HK-2 (cell line): ENCODE data around the gene PRF1.
"Not testable (repeated sequence)": the region's sequence is repeated elsewhere in the genome, so short reads cannot be mapped to it uniquely, and the experiment has no call there.

ENCODE experiments used
- DNase-seq: peaks from one replicate; pipeline ENCODE4 v3.0.0-alpha.2; 2018; ENCODE audit not compliant: unreplicated experiment

The PRF1 gene

DNA sequence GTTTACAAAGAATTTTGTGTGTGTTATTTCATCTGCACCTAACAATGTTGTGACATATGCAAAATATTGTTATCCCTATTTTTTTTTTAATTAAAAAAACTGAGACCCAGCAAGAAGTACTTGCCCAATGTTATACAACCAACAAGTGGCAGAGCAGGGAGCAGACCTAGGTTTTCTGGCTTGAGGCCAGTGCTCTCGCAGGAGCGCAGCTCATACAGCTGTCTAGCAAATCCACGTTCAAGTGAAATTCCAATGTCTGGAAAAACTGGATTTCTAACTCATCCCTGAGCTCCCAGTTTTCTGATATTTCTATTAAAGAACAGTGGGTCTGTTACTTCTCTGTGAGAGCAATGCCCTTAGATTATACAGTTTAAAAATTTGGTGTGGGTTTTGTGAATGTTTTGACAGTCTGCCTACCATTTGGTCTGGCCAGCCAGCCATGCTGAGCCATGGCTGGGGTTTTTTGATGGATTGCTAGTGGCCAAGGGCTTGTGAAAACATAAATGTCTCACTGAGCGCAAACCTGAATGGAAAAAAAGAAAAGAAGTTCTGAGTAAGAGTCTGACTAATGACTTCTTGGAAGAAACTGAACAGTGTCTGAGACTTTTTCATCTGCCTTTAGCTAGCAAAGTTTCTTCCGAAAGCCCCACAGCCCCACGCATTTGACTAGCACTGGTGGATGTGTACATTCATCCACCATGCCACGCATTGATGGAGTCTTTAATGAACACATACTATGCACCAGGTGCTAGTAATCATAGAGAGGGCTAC lies 15.4 kb upstream of the PRF1 start:
- DNase-seq, result no peak

DNA sequence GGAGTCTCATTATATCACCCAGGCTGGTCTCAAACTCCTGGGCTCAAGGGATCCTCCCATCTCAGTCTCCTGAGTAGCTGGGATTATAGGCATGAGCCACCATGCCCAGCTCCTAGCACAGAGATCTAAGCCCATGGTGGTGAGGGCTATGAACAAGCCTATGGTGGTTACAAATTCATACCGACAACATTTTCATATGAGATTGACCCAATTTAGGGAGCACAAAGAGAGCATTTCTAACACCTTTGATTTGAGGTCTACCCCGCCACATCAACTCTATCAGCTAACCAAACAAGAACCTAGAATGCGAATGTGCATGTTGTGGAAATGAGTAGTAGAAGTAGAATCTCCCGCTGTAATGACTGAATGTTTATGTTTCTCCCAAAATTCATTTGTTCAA lies 14.2 kb upstream of the PRF1 start:
- DNase-seq, result no peak

DNA sequence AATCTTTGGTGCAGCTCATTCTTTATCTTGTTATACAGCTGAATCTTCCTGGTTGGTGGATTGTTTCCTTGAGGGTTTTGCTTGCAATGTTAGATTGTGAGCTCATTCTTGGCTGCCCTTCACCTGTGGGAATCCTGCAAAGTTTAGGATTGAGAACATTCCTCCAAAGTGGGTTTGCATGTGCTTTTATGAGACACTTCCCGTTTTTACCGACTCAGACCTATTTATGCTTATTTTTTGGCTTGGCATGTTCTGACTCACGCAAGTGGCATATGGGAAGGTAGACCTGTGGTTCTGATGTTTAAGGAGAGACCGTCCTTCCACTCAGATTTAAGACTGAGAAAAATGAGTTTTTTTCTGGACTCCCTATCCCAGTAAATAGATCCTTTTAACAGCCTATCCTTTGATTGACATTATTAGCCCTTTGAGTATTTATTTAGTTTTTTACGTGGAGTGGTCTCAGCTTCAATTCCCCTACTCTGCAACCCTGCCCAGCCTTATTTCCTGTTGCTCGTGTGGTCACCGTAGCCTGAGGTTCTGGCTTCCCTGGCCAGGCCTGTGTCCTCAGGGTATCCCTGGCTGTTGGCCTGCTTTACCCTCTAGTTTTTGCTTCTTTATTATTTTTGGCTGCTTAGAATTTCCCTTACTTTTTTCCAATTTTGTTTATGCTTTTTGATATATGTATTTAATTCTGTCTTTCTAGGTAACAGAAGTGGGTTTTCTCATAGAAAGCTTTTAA lies 13.4 kb upstream of the PRF1 start:
- no peak for DNase-seq

- DNase-seq, result no peak
Observed at GRCh38 chr10:70615211-70615610, 12.7 kb upstream of the PRF1 start.

- not testable (repeated sequence) for DNase-seq
Observed at GRCh38 chr10:70614364-70614763, 11.8 kb upstream of the PRF1 start.

DNA sequence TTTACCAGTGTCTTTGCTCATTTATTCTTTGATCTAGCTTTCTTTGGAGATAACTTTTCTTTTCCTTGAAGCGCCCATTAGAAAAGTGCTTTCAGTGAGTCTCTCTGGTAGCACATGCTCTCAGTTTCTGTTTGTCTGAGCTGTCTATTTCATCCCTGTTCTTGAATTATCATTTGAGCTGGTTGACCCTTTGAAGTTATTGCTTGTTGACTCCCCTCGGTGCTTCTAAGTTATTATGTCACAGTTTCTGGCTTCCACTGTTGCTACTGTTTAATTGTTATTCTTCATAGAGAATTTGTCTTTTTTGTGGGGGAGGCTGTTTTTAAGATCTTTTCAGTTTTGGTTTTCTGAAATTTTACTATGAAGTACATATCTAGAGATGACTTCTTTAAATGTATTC lies 11.4 kb upstream of the PRF1 start:
- no peak for DNase-seq

GRCh38 chr10:70607936-70608335 lies 5.4 kb upstream of the PRF1 start:
- DNase-seq, result no peak

DNA sequence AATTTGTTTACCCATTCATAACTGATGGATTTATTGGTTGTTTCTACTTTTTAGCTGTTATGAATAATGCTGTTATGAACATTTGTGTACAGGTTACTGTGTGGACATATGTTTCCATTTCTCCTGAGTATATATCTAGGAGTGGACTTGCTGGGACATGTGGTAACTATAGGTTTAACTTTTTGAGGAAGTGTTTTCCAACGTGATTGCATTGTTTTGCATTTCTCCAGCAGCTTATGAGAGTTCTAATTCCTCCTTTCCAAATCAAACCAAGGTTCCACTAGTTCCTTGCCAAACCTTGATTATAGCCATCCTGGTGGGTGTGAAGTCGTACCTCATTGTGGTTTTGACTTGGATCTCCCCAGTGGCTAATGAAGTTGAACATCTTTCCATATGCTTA lies 2.6 kb upstream of the PRF1 start:
- DNase-seq, result no peak

GRCh38 chr10:70604106-70604505 lies 1.6 kb upstream of the PRF1 start:
- no peak for DNase-seq

- DNase-seq, result no peak
Observed at GRCh38 chr10:70603449-70603801, 884 bp upstream of the PRF1 start.

DNA sequence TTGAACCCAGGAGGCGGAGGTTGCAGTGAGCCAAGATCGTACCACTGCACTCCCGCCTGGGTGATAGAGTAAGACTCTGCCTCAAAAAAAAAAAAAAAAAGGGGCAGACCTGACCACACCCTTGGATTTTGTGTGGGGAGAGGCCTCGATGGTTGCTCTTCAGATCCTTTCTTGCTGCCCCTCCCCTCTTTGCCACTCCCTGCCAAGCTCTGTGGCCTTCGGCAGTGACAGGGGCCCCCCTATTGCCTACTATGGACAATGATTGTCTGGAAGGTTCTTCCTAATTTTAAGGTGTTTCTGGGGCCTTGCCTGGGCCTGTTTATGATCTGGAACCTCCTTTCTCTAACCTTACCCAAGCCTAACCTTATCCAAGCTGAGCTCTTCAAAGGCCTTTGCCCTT lies 795 bp downstream of the PRF1 start:
- no peak for DNase-seq

- no peak for DNase-seq
Observed at GRCh38 chr10:70600512-70601395, 1.8 kb downstream of the PRF1 start.

DNA sequence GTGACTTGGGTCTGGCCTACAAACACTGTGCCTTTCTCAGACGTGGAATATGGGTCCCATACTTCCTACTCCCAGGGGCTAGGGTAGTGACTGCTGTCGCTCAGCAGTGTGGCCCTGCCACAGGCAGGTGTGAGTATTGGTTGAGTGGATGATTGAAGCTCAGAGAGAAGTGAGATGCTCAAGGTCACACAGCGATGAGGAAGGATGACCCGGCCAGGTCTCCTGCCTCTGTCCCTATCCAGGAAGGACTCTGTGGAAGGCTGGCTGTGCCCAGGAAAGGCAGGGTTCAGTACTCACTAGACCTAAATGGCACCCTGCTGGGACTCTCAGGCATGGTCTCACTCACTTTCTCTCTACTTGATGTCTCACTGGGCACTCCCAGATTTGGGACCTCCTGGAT lies 2.8 kb downstream of the PRF1 start:
- no peak for DNase-seq

GRCh38 chr10:70599319-70599718 lies 3.2 kb downstream of the PRF1 start:
- no peak for DNase-seq

DNA sequence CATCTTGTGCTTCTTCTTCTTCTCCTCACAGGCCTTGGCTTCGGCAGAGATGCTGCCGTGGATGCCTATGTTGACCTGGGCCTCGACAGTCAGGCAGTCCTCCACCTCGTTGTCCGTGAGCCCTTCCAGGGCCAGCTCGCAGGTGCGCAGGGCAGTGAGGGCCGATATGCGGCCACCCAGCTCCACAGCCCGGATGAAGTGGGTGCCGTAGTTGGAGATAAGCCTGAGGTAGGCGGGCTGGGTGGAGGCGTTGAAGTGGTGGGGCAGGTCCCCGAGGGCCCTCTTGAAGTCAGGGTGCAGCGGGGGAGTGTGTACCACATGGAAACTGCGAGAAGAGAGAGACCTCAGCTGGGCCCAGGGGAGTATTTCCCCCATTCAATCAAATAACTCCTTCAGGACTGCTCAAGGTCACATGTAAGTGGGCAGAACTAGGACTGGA lies 3.7 kb downstream of the PRF1 start:
- no peak for DNase-seq

DNA sequence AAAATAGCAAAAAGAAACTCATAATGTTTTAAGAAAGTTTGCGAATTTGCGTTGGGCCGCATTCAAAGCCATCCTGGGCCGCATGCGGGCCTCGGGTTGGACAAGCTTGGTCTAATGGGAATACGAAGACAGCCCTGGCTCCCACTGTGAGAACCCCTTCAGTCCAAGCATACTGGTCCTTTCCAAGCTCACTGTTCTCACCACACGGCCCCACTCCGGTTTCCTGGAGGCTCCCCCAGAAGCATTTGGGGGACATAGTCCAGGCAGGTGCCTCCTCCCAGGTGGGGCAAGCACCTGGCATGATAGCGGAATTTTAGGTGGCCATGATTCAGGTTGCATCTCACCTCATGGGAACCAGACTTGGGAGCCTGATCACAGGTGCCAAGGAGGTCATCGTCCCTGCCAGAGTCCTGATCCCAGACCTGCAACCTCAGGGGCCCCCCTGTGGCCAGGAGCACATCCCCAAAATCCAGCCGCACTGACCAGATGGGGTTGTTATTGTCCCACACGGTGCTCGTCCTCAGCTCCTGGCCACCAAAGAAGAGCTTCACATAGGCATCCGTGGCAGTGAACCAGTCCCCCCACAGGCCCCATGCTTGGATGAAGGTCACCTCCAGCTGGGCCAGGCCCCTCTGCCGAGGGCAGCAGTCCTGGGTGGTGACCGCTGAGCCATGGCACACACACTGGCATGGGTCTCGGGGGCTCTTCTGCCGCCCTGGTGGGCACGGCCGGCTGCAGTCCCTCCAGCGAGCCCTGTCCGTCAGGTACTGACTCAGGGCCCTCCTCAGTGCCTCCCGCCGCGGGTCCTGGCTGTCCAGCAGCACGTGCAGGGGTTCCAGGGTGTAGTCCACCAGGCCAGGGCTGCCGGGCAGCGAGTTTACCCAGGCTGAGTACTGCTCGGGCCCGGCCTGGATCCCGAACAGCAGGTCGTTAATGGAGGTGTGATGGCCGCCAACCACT lies 4.4 kb downstream of the PRF1 start:
- DNase-seq, result no peak

DNA sequence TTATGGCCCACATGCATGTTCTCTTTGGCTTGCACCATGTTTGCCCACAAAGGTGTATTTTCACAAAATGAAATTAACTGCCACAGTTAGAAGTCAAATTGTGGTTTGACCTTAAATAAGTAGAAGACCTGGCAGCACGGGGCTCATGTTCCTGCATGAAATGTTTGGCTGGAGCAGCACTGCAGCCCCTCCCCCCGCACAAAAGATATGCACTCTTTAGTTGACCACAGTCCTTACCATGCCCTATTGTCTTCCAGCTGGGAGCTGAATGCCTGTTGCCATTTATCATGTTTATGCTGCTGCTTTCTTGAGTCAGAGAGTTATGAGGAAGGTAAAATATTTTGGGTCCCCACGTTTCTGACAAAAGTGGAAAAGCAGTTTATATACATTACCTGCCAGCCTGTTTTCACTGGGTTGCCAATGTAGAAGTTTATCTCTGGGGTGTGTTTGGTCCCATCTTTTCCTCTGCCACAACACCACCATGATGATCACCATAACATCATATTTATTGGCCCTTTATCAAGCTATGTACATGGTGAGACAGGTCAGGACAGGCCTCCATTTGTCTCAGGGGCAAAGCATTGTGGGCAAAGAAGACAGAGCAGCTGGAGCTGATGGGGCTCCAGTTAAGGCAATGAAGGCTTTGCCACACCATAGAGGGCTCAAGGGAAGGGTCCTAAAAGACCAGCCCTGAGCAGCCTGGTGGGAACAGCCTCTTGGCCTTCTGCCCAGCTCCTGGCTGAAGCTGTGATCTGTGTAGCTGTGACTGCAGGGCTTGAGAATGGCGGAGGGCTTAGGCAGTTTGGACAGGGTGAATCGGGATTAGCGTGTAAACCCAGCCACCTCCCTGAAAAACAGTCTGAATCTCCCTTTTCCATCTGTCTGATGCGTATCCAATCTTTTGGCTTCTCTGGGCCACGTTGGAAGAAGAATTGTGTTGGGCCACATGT lies 5.4 kb downstream of the PRF1 start:
- DNase-seq, result no peak

DNA sequence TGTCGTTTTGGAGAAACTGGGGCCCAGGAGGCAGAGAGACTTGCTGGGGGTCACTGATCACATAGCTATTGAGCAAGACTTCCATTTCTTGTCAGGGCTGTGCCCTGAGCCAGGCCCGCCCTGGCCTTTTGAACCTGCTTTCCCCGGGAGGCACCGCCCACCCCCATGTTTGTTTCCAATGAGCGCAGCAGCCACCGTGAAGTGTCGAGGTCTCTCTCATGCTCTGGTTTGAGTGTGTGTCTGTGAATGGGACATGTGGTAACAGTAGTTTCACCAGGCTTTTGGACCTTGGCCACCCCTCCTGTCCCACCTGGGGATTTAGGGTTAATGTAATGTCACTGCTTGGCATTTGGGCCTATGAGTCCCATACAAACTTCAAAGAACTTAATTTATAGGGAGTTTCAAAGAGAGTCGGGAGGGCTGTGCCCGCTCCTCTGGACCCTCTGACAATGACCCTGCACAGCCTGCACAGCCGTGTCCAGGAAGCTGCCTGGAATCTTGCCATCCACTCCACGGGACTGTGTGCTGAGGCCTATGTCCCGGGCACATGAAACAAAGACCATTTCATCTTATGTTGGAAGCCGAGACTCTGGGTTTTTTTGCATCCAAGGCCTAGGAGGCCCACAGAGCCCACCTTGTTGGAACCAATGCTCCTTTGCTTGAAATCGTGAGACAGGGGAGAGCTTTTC lies 6.3 kb downstream of the PRF1 start:
- no peak for DNase-seq

DNA sequence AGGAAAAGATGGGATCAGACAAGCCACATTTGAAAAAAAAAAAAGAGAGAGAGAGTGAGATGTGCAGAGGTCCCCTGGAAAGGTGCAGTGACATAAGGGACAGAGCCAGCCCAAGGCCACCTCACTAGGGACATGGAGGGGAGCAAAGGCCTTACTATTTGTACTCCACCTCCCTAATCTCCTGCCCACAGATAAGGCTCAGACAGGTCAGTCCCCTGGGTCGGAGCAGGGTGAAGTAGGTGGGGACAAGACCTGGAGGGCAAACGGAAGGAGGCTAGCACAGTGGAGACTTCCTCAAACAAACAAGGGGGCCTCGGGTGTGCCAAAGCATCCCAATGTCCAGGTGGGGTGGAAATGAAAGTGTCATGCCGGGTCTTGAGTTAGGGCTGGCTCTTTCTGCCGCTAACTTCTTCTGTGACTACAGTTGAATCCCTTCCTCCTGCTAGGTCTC lies 7.0 kb downstream of the PRF1 start:
- no peak for DNase-seq

DNA sequence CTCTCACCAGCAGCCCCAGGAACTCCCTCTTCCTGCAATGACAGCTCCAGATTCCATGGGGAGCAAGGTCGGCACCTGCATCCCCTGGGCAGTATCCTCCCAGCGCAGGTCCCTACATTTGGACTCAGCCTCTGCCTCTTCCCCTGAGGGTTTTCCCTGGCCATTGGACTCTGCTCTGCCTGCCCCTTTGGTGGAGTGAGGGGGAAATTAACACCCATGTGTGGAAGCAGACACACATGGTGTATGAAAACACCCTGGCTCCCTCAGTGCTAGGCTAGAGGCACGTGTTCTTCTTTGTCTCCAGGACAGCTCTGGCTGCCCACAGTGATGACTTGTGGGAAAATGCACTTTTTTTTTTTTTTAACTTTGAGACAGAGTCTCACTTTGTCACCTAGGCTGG lies 8.4 kb downstream of the PRF1 start:
- DNase-seq, result no peak
